HCT116 (cell line): ENCODE data around the gene FAM13C. TPM values are rescaled to one million over a fixed set of nuclear protein-coding genes. Genes with fewer than 3 reads are reported as not detected.

Experiments used
- ATAC-seq: fragments of 200-7000 bp; cut with Tn5 transposase; 2 replicates; pipeline ENCODE4 v1.9.1; 2020; ENCODE audit warnings: mild to moderate bottlenecking, moderate library complexity
- BruUV-seq: library from RNA; stranded (reverse); fragments of 400-500 nt; replicated peaks from 2 replicates; lab custom pipeline; 2021; lab: Mats Ljungman, UMichigan
- CTCF ChIA-PET: fragments of 300-600 bp; sonication (Branson Sonifier 250); formaldehyde crosslinking; loops from one replicate; lab custom pipeline; 2021; ENCODE audit warnings: antibody characterized with exemption; lab: Charles Lee
- POLR2A ChIA-PET: fragments of 300-600, 350-600 bp; sonication (Branson Sonifier 250); formaldehyde crosslinking; loops from one replicate; lab custom pipeline; 2021; ENCODE audit warnings: antibody characterized with exemption; lab: Charles Lee
- RAD21 ChIA-PET, 2 experiments: fragments of 300-600 bp; sonication (Branson Sonifier 250); formaldehyde crosslinking; loops; one replicate each; lab custom pipeline; 2023; ENCODE audit warnings: low total read pairs in 2 of 2; ENCODE audit not compliant: uncharacterized antibody in 2 of 2, unreplicated experiment in 2 of 2, low non-redundant PET in 1 of 2; lab: Charles Lee
- DNase-seq: peaks from one replicate; pipeline ENCODE4 v3.0.0-alpha.2; 2010; ENCODE audit warnings: low read depth, low spot score
- H2AFZ ChIP-seq: fragments of 200-600 bp; shearing (Covaris generic), sonication (generic); 2 replicates; pipeline ENCODE4 v1.6.1; 2017; ENCODE audit warnings: low read depth, mixed run types, mixed read lengths, antibody characterized with exemption, low read length; ENCODE audit not compliant: poor library complexity, severe bottlenecking
- H3K27ac ChIP-seq: 2 replicates; pipeline ENCODE4 v1.5.1; 2012; ENCODE audit warnings: low read depth, low read length
- H3K27me3 ChIP-seq: fragments of 200-600 bp; sonication (generic); 2 replicates; pipeline ENCODE4 v1.6.1; 2016; ENCODE audit warnings: mixed run types, low read length, mixed read lengths; ENCODE audit not compliant: insufficient read depth
- H3K36me3 ChIP-seq, 2 experiments: fragments of 200-500 bp in 1 of 2; fragments of 200-600 bp in 1 of 2; sonication (Bioruptor generic) in 1 of 2; sonication (generic) in 1 of 2; 2 replicates each; pipeline versions ENCODE4 v1.5.1 to v1.6.1; 2014 to 2016; ENCODE audit warnings: low read length in 2 of 2, inconsistent platforms in 1 of 2, mixed read lengths in 1 of 2, mixed run types in 1 of 2; ENCODE audit not compliant: insufficient read depth in 2 of 2, control insufficient read depth in 1 of 2
- H3K4me1 ChIP-seq, 2 experiments: fragments of 200-600 bp in 1 of 2; sonication (generic) in 1 of 2; 2 replicates each; pipeline versions ENCODE4 v1.5.1 to v1.6.1; 2012 to 2017; ENCODE audit warnings: low read length in 2 of 2, inconsistent platforms in 1 of 2, mild to moderate bottlenecking in 1 of 2, mixed read lengths in 1 of 2, mixed run types in 1 of 2, moderate library complexity in 1 of 2; ENCODE audit not compliant: insufficient read depth in 2 of 2, control insufficient read depth in 1 of 2
- H3K4me2 ChIP-seq: fragments of 200-600 bp; sonication (generic); 2 replicates; pipeline ENCODE4 v1.6.1; 2017; ENCODE audit warnings: mixed run types, low read length, mixed read lengths
- H3K4me3 ChIP-seq, 2 experiments: fragments of 200-600 bp in 1 of 2; sonication (generic) in 1 of 2; replicated peaks in 1 of 2; 2 replicates each; pipeline ENCODE4 v1.5.1; 2011 to 2016; ENCODE audit warnings: low read length in 2 of 2, control low read depth in 1 of 2, low read depth in 1 of 2, mild to moderate bottlenecking in 1 of 2, mixed read lengths in 1 of 2, mixed run types in 1 of 2
- H3K79me2 ChIP-seq: fragments of 200-600 bp; sonication (generic); 2 replicates; pipeline ENCODE4 v1.6.1; 2017; ENCODE audit warnings: mild to moderate bottlenecking, mixed run types, low read length, moderate library complexity, mixed read lengths; ENCODE audit not compliant: insufficient read depth
- H3K9ac ChIP-seq: fragments of 200-600 bp; sonication (generic); 2 replicates; pipeline ENCODE4 v1.6.1; 2016; ENCODE audit warnings: low read length, mixed read lengths
- H3K9me2 ChIP-seq: fragments of 200-600 bp; sonication (generic), shearing (Covaris generic); 2 replicates; pipeline ENCODE4 v1.6.1; 2017; ENCODE audit warnings: mixed run types, mild to moderate bottlenecking, moderate library complexity; ENCODE audit not compliant: insufficient read depth
- H3K9me3 ChIP-seq, 2 experiments: fragments of 200-500 bp in 1 of 2; fragments of 200-600 bp in 1 of 2; sonication (Bioruptor generic) in 1 of 2; sonication (generic) in 1 of 2; 2 replicates each; pipeline ENCODE4 v1.6.1; 2014 to 2017; ENCODE audit warnings: low read length in 2 of 2, mixed read lengths in 2 of 2, inconsistent platforms in 1 of 2, low read depth in 1 of 2, mild to moderate bottlenecking in 1 of 2, mixed run types in 1 of 2, moderate library complexity in 1 of 2; ENCODE audit not compliant: control insufficient read depth in 1 of 2, insufficient read depth in 1 of 2
- H4K20me1 ChIP-seq: fragments of 200-600 bp; sonication (generic), shearing (Covaris generic); 2 replicates; pipeline ENCODE4 v1.6.1; 2017; ENCODE audit warnings: mixed run types, mild to moderate bottlenecking, moderate library complexity; ENCODE audit not compliant: insufficient read depth
- CBX3 ChIP-seq: IDR thresholded peaks from 2 replicates; pipeline ENCODE4 v1.6.1; 2012; ENCODE audit warnings: low read depth
- EGR1 ChIP-seq: IDR thresholded peaks from 2 replicates; pipeline ENCODE4 v1.6.1; 2012; ENCODE audit warnings: low read depth
- ELF1 ChIP-seq: IDR thresholded peaks from 2 replicates; pipeline ENCODE4 v1.6.1; 2012; ENCODE audit warnings: low read depth, borderline replicate concordance
- EZH2 ChIP-seq: fragments of 200-600 bp; sonication (generic); IDR thresholded peaks from 2 replicates; pipeline ENCODE4 v1.6.1; 2017; ENCODE audit warnings: antibody characterized with exemption, mixed run types
- FOSL1 ChIP-seq: IDR thresholded peaks from 2 replicates; pipeline ENCODE4 v1.6.1; 2012; ENCODE audit warnings: low read depth
- SIN3A ChIP-seq: IDR thresholded peaks from 2 replicates; pipeline ENCODE4 v1.6.1; 2012; ENCODE audit warnings: low read depth
- SP1 ChIP-seq: IDR thresholded peaks from 2 replicates; pipeline ENCODE4 v1.6.1; 2012; ENCODE audit warnings: low read depth
- SRF ChIP-seq: IDR thresholded peaks from 2 replicates; pipeline ENCODE4 v1.6.1; 2012; ENCODE audit warnings: low read depth
- ZFX ChIP-seq: fragments of 450-650 bp; IDR thresholded peaks from 2 replicates; pipeline ENCODE4 v1.6.1; 2017
- ZNF274 ChIP-seq: fragments of 200-500 bp; sonication (Bioruptor generic); IDR thresholded peaks from 2 replicates; pipeline ENCODE4 v1.6.1; 2014; ENCODE audit warnings: mild to moderate bottlenecking, low read depth, low read length, inconsistent platforms
- intact Hi-C: fragments of 100-400 bp; cut with micrococcal nuclease; formaldehyde crosslinking; loops from 2 replicates; pipeline ENCODE4 v1.10.0; 2022
- total RNA-seq: library from RNA; stranded (reverse); gene quantifications from one replicate; pipeline ENCODE4 v1.2.1, GENCODE V29; 2021; ENCODE audit not compliant: unreplicated experiment
- TF ChIP-seq, protein P1 (sequence below): IDR thresholded peaks from 2 replicates; pipeline ENCODE4 v1.6.1; 2011; ENCODE audit warnings: mild to moderate bottlenecking, low read length, moderate library complexity; ENCODE audit not compliant: insufficient replicate concordance; ENCODE audit errors: extremely low read depth
- TF ChIP-seq, protein P2 (sequence below): IDR thresholded peaks from 2 replicates; pipeline ENCODE4 v1.6.1; 2012; ENCODE audit warnings: low read depth
- TF ChIP-seq, protein P3 (sequence below): IDR thresholded peaks from 2 replicates; pipeline ENCODE4 v1.6.1; 2012

Gene FAM13C
- total RNA-seq, 1 experiment from 2014 or later = 0.42 TPM

DNA sequence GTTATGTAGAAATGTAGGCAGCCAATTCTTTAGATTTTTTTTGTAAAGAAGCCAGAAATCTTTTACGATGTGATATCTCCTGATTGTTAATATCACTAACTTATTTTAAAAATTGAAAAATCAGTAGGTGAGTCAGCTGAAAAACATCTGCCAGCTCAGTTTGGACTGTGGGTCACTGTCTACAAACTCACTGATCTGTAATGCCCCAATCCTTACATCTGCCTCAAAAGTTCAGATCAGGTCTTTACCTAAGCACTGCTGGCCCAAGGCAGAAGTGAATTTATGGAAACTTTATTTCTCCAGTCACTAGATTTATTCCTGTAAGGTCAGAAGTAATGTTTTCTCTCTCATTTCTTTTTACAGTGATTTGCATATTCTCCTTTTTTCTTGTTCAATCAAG is 31.0 kb upstream of the FAM13C start:
- POLR2A ChIA-PET = no interaction called here
- CTCF ChIA-PET = no interaction called here
- no TSS peak for BruUV-seq
- no peak for ATAC-seq
- no peaks in the 10 kb centered on the region for H3K9me2 ChIP-seq
- RAD21 ChIA-PET = no interaction called here
- no peak overlapping the region for H3K4me3 ChIP-seq
- no peaks in the 10 kb centered on the region for H3K9me3 ChIP-seq
- no peaks in the 10 kb centered on the region for H3K4me1 ChIP-seq
- no peaks in the 10 kb centered on the region for H3K36me3 ChIP-seq
- H3K4me2 ChIP-seq = no peak overlapping the region
- no peak overlapping the region for H2AFZ ChIP-seq
- H3K27me3 ChIP-seq = peaks cover 5% of the 10 kb centered on the region; the same call in 1 of the 2 replicates
- TF ChIP-seq ELF1 (no peak), SRF (no peak), EGR1 (no peak), CBX3 (no peak)
- TF ChIP-seq, protein P1, sequence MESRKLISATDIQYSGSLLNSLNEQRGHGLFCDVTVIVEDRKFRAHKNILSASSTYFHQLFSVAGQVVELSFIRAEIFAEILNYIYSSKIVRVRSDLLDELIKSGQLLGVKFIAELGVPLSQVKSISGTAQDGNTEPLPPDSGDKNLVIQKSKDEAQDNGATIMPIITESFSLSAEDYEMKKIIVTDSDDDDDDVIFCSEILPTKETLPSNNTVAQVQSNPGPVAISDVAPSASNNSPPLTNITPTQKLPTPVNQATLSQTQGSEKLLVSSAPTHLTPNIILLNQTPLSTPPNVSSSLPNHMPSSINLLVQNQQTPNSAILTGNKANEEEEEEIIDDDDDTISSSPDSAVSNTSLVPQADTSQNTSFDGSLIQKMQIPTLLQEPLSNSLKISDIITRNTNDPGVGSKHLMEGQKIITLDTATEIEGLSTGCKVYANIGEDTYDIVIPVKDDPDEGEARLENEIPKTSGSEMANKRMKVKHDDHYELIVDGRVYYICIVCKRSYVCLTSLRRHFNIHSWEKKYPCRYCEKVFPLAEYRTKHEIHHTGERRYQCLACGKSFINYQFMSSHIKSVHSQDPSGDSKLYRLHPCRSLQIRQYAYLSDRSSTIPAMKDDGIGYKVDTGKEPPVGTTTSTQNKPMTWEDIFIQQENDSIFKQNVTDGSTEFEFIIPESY = no peak
- no peaks in the 10 kb centered on the region for H3K79me2 ChIP-seq
- intact Hi-C loops = no loop called here
- no peak for DNase-seq
- no peaks in the 10 kb centered on the region for H4K20me1 ChIP-seq
- no peak overlapping the region for H3K27ac ChIP-seq
- H3K9ac ChIP-seq = no peak overlapping the region

DNA sequence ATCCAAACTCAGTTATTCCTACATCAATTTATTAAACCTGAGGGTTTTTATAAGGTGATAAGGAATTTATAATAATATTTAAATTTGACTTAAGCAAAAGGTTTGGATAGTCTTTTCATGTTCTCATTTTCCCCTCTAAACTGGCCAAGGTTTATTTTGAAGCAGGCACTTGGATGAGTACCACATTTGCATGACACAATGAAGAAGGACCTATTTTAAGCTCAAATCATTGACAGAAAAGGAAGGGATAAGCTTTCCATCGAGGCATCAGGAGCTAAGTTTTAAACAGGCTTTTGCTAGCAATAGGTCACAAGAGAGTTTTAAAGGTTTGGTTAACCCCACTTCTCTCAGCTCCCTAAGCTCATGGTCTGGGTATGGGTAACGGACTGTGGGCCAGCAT is 28.7 kb upstream of the FAM13C start:
- Histone ChIP-seq H4K20me1 (no peaks in the 10 kb centered on the region), H3K9ac (no peak overlapping the region), H3K4me2 (no peak overlapping the region), H2AFZ (no peak overlapping the region), H3K36me3 (no peaks in the 10 kb centered on the region), H3K4me1 (peaks cover 0 to 7% of the 10 kb centered on the region in 2 experiments; a peak in 1 of 4 replicates), H3K27me3 (peaks cover 5% of the 10 kb centered on the region; the same call in 1 of the 2 replicates), H3K9me3 (no peaks in the 10 kb centered on the region), H3K4me3 (no peak overlapping the region), H3K9me2 (no peaks in the 10 kb centered on the region), H3K79me2 (no peaks in the 10 kb centered on the region), H3K27ac (no peak overlapping the region)
- no TSS peak for BruUV-seq
- DNase-seq (no peak), ATAC-seq (no peak)
- intact Hi-C loops = no loop called here
- RAD21 ChIA-PET = no interaction called here
- CTCF ChIA-PET = no interaction called here
- TF ChIP-seq CBX3 (no peak), SP1 (no peak), ZFX (no peak), ZNF274 (no peak), SIN3A (no peak), FOSL1 (no peak), EZH2 (no peak)
- TF ChIP-seq, protein P2, sequence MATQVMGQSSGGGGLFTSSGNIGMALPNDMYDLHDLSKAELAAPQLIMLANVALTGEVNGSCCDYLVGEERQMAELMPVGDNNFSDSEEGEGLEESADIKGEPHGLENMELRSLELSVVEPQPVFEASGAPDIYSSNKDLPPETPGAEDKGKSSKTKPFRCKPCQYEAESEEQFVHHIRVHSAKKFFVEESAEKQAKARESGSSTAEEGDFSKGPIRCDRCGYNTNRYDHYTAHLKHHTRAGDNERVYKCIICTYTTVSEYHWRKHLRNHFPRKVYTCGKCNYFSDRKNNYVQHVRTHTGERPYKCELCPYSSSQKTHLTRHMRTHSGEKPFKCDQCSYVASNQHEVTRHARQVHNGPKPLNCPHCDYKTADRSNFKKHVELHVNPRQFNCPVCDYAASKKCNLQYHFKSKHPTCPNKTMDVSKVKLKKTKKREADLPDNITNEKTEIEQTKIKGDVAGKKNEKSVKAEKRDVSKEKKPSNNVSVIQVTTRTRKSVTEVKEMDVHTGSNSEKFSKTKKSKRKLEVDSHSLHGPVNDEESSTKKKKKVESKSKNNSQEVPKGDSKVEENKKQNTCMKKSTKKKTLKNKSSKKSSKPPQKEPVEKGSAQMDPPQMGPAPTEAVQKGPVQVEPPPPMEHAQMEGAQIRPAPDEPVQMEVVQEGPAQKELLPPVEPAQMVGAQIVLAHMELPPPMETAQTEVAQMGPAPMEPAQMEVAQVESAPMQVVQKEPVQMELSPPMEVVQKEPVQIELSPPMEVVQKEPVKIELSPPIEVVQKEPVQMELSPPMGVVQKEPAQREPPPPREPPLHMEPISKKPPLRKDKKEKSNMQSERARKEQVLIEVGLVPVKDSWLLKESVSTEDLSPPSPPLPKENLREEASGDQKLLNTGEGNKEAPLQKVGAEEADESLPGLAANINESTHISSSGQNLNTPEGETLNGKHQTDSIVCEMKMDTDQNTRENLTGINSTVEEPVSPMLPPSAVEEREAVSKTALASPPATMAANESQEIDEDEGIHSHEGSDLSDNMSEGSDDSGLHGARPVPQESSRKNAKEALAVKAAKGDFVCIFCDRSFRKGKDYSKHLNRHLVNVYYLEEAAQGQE = no peak
- TF ChIP-seq, protein P3, sequence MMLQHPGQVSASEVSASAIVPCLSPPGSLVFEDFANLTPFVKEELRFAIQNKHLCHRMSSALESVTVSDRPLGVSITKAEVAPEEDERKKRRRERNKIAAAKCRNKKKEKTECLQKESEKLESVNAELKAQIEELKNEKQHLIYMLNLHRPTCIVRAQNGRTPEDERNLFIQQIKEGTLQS = no peak
- POLR2A ChIA-PET = no interaction called here
